ENCODE measurements around the gene SIX3.

DNA sequence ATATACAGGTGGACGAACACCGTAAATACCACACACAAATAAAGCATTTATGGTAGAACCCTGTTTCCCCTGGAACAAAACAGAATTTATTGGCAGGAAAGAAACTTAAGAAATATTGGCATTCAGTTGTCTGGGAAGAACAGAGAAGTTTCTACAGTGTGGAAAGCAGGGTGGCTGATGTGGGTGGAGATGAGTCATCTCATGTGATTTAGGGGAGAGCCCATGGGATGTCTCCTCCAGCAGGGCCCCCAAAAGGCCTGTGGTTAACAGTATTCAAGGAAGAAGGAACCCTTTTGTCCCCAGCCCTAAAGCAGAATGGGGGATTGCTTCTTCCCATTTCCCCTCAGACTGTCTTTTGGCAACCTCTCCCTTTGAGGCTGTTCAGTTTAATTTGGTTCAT lies 24.2 kb downstream of the SIX3 start:
- no peak for TF ChIP-seq EP300 (IDR thresholded peaks at IDR 0.05; ENCODE audit: borderline replicate concordance in 1 of 2, low read depth in 1 of 2, low read length in 1 of 2)
- TF ChIP-seq CHD2 (IDR thresholded peaks at IDR 0.05; ENCODE audit: low read length, partially characterized antibody) = no peak
- TF ChIP-seq JUND (IDR thresholded peaks at IDR 0.05) = no peak
- TF ChIP-seq, protein P1, sequence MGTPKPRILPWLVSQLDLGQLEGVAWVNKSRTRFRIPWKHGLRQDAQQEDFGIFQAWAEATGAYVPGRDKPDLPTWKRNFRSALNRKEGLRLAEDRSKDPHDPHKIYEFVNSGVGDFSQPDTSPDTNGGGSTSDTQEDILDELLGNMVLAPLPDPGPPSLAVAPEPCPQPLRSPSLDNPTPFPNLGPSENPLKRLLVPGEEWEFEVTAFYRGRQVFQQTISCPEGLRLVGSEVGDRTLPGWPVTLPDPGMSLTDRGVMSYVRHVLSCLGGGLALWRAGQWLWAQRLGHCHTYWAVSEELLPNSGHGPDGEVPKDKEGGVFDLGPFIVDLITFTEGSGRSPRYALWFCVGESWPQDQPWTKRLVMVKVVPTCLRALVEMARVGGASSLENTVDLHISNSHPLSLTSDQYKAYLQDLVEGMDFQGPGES (IDR thresholded peaks at IDR 0.05; ENCODE audit: low read depth, low read length) = no peak
- TF ChIP-seq MEF2A (IDR thresholded peaks at IDR 0.05; ENCODE audit: borderline replicate concordance, low read depth) = no peak
- no peak for TF ChIP-seq SIN3A (IDR thresholded peaks at IDR 0.05; ENCODE audit: borderline replicate concordance, low read depth, low read length)
- TF ChIP-seq YY1 (IDR thresholded peaks at IDR 0.05; ENCODE audit: low read depth) = no peak
- no peak for TF ChIP-seq POLR2AphosphoS5 (IDR thresholded peaks at IDR 0.05; ENCODE audit: low read depth, low read length)
- TF ChIP-seq, protein P2, sequence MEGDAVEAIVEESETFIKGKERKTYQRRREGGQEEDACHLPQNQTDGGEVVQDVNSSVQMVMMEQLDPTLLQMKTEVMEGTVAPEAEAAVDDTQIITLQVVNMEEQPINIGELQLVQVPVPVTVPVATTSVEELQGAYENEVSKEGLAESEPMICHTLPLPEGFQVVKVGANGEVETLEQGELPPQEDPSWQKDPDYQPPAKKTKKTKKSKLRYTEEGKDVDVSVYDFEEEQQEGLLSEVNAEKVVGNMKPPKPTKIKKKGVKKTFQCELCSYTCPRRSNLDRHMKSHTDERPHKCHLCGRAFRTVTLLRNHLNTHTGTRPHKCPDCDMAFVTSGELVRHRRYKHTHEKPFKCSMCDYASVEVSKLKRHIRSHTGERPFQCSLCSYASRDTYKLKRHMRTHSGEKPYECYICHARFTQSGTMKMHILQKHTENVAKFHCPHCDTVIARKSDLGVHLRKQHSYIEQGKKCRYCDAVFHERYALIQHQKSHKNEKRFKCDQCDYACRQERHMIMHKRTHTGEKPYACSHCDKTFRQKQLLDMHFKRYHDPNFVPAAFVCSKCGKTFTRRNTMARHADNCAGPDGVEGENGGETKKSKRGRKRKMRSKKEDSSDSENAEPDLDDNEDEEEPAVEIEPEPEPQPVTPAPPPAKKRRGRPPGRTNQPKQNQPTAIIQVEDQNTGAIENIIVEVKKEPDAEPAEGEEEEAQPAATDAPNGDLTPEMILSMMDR (IDR thresholded peaks at IDR 0.05) = no peak
- TF ChIP-seq NFIC (IDR thresholded peaks at IDR 0.05; ENCODE audit: borderline replicate concordance) = no peak
- no peak for TF ChIP-seq SMC3 (IDR thresholded peaks at IDR 0.05; ENCODE audit: low read depth, low read length)
